Smooth muscle cell (in vitro differentiated cells): ENCODE data around the gene SPSB3. TPM values are rescaled to one million over a fixed set of nuclear protein-coding genes. Genes with fewer than 3 reads are reported as not detected.

Source experiments
- DNase-seq: peaks from one replicate; lab custom pipeline; 2025; ENCODE audit not compliant: unreplicated experiment; lab: John Stamatoyannopoulos, UW
- H2AFZ ChIP-seq: fragments of 200-600 bp; sonication (generic); 2 replicates; pipeline ENCODE4 v1.6.0; 2016; ENCODE audit warnings: antibody characterized with exemption, low read depth, mild to moderate bottlenecking
- H3F3A ChIP-seq: fragments of 200-600 bp; sonication (generic); 2 replicates; pipeline ENCODE4 v1.6.0; 2017; ENCODE audit warnings: antibody characterized with exemption, low read depth
- H3K27ac ChIP-seq: fragments of 200-600 bp; sonication (generic); 2 replicates; pipeline ENCODE4 v1.5.1; 2016; ENCODE audit warnings: low read depth, mild to moderate bottlenecking
- H3K27me3 ChIP-seq: fragments of 200-600 bp; sonication (generic); 2 replicates; pipeline ENCODE4 v1.6.1; 2016; ENCODE audit warnings: low read depth, mild to moderate bottlenecking
- H3K36me3 ChIP-seq: fragments of 200-600 bp; sonication (generic); 2 replicates; pipeline ENCODE4 v1.5.1; 2016; ENCODE audit warnings: low read depth
- H3K4me1 ChIP-seq: fragments of 200-600 bp; sonication (generic); 2 replicates; pipeline ENCODE4 v1.5.1; 2016; ENCODE audit warnings: low read depth
- H3K4me2 ChIP-seq: fragments of 200-600 bp; sonication (generic); 2 replicates; pipeline ENCODE4 v1.6.0; 2016; ENCODE audit warnings: mild to moderate bottlenecking
- H3K4me3 ChIP-seq: fragments of 200-600 bp; sonication (generic); 2 replicates; pipeline ENCODE4 v1.5.1; 2016; ENCODE audit warnings: mild to moderate bottlenecking
- H3K79me2 ChIP-seq: fragments of 200-600 bp; sonication (generic); 2 replicates; pipeline ENCODE4 v1.6.0; 2016; ENCODE audit warnings: low read depth, mild to moderate bottlenecking
- H3K9ac ChIP-seq: fragments of 200-600 bp; sonication (generic); 2 replicates; pipeline ENCODE4 v1.6.0; 2016; ENCODE audit warnings: low read depth
- H3K9me3 ChIP-seq: fragments of 200-600 bp; sonication (generic); replicated peaks from 2 replicates; pipeline ENCODE4 v1.5.1; 2016; ENCODE audit warnings: low read depth
- H4K20me1 ChIP-seq: fragments of 200-600 bp; sonication (generic); 2 replicates; pipeline ENCODE4 v1.6.0; 2016; ENCODE audit warnings: low read depth
- WGBS: methylation state at CpG from one replicate; pipeline ENCODE4 v1.1.7; 2016; ENCODE audit warnings: low lambda C conversion rate; 5-methylcytosine and 5-hydroxymethylcytosine counted together
- polyA plus RNA-seq: library from polyadenylated mRNA; unstranded; fragments of >200 nt; fragmentation: Nextera tagmentation; extraction: Ambion mirVana; gene quantifications from 2 replicates; pipeline ENCODE4 v1.2.1, GENCODE V29; 2016
- total RNA-seq: library from RNA; depleted of rRNA; stranded (reverse); fragments of >200 nt; gene quantifications from 2 replicates; pipeline ENCODE4 v1.2.3, GENCODE V29; 2014
- TF ChIP-seq, protein P1 (sequence below): fragments of 200-600 bp; sonication (generic); IDR thresholded peaks from 2 replicates; pipeline ENCODE4 v1.5.1; 2017; ENCODE audit warnings: borderline replicate concordance, mild to moderate bottlenecking, antibody characterized with exemption; ENCODE audit not compliant: insufficient read depth, poor library complexity, severe bottlenecking

Gene SPSB3
- total and polyA plus RNA-seq, 2 experiments from 2014 or later, result 25.1 to 49.8 TPM

- Histone ChIP-seq H4K20me1 (peaks cover 30% of the 10 kb centered on the region), H3F3A (peaks cover 7% of the 10 kb centered on the region), H3K27ac (no peak overlapping the region), H3K9ac (no peak overlapping the region), H3K4me1 (peaks cover 11% of the 10 kb centered on the region), H3K36me3 (no peaks in the 10 kb centered on the region), H3K4me3 (no peak overlapping the region), H2AFZ (no peak overlapping the region), H3K27me3 (no peaks in the 10 kb centered on the region), H3K9me3 (no peaks in the 10 kb centered on the region), H3K79me2 (peaks cover 26% of the 10 kb centered on the region), H3K4me2 (no peak overlapping the region)
- TF ChIP-seq, protein P1, sequence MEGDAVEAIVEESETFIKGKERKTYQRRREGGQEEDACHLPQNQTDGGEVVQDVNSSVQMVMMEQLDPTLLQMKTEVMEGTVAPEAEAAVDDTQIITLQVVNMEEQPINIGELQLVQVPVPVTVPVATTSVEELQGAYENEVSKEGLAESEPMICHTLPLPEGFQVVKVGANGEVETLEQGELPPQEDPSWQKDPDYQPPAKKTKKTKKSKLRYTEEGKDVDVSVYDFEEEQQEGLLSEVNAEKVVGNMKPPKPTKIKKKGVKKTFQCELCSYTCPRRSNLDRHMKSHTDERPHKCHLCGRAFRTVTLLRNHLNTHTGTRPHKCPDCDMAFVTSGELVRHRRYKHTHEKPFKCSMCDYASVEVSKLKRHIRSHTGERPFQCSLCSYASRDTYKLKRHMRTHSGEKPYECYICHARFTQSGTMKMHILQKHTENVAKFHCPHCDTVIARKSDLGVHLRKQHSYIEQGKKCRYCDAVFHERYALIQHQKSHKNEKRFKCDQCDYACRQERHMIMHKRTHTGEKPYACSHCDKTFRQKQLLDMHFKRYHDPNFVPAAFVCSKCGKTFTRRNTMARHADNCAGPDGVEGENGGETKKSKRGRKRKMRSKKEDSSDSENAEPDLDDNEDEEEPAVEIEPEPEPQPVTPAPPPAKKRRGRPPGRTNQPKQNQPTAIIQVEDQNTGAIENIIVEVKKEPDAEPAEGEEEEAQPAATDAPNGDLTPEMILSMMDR, result no peak
- WGBS, result 94% methylated on average over 33 of the region's 34 CpGs
- DNase-seq, result no peak
These were observed 3.9 kb downstream of the SPSB3 start for GRCh38 chr16:1778200-1779179.

- Histone ChIP-seq H3K36me3 (no peaks in the 10 kb centered on the region), H3K4me3 (no peak overlapping the region), H3K27ac (no peak overlapping the region), H3K4me1 (peaks cover 11% of the 10 kb centered on the region), H3K27me3 (no peaks in the 10 kb centered on the region), H3K79me2 (peaks cover 26% of the 10 kb centered on the region), H3K4me2 (no peak overlapping the region), H2AFZ (no peak overlapping the region), H3F3A (peaks cover 7% of the 10 kb centered on the region), H3K9ac (no peak overlapping the region), H4K20me1 (peaks cover 30% of the 10 kb centered on the region), H3K9me3 (no peaks in the 10 kb centered on the region)
- whole genome bisulfite sequencing, result 93% methylated on average over 31 of the region's 36 CpGs
- TF ChIP-seq, protein P1, result no peak
- DNase-seq, result no peak
These were observed 4.8 kb downstream of the SPSB3 start for GRCh38 chr16:1777375-1778199.

- no peak for DNase-seq
- H3K4me1 ChIP-seq, result peaks cover 17% of the 10 kb centered on the region
- WGBS, result 98% methylated on average over 22 of the region's 22 CpGs
These were observed 5.4 kb downstream of the SPSB3 start for GRCh38 chr16:1776991-1777374.

More at GRCh38 chr16:1776991-1777374, 5.4 kb downstream of the SPSB3 start:
- H3F3A ChIP-seq, result peaks cover 7% of the 10 kb centered on the region
- no peak overlapping the region for H3K27ac ChIP-seq
- no peak overlapping the region for H3K4me2 ChIP-seq
- no peak overlapping the region for H2AFZ ChIP-seq
- H3K9ac ChIP-seq, result no peak overlapping the region
- H3K27me3 ChIP-seq, result no peaks in the 10 kb centered on the region
- no peak overlapping the region for H3K4me3 ChIP-seq
- peaks cover 30% of the 10 kb centered on the region for H4K20me1 ChIP-seq
- no peaks in the 10 kb centered on the region for H3K36me3 ChIP-seq
- H3K79me2 ChIP-seq, result peaks cover 28% of the 10 kb centered on the region
- TF ChIP-seq, protein P1, result no peak
- no peaks in the 10 kb centered on the region for H3K9me3 ChIP-seq
